Lower leg skin (tissue), 3 donors: ENCODE measurements around the gene RSPRY1.

ENCODE experiments used
- CTCF ChIP-seq, 3 donors: fragments of 450-650 bp; IDR thresholded peaks; one replicate each; pipeline ENCODE4 v1.5.1; 2016; ENCODE audit warnings: antibody characterized with exemption in 3 of 3, mild to moderate bottlenecking in 3 of 3, moderate library complexity in 2 of 3
- POLR2A ChIP-seq, 2 donors: fragments of 450-650 bp; IDR thresholded peaks; one replicate each; pipeline ENCODE4 v1.6.1; 2016 to 2017; ENCODE audit warnings: antibody characterized with exemption in 2 of 2, mild to moderate bottlenecking in 1 of 2, moderate library complexity in 1 of 2

GRCh38 chr16:57163842-57164241, 22.3 kb upstream of the RSPRY1 start:
- TF ChIP-seq CTCF (IDR thresholded peaks at IDR 0.05) (no peak), POLR2A (IDR thresholded peaks at IDR 0.05) (no peak)
